ENCODE data around the gene CUL4A. TPM values are rescaled to one million over a fixed set of nuclear protein-coding genes. Genes with fewer than 3 reads are reported as not detected.

Gene CUL4A
- total and polyA plus RNA-seq, 9 of the 15 experiments (the other 6 are each of a cell fraction or from before 2014, with no cell fraction given), result 21.1 to 92.0 (median 63.2) TPM

GRCh38 chr13:113298043-113298945, 88.9 kb downstream of the CUL4A start (continued):
- TF ChIP-seq HMGXB4 (CRISPR knock-in tag; IDR thresholded peaks at IDR 0.05) (no peak), HLTF (IDR thresholded peaks at IDR 0.05) (no peak), MXI1 (IDR thresholded peaks at IDR 0.05; ENCODE audit: low read depth, low read length) (0 out of 2 replicates have a peak, but pooled peaks have one; percentile 50), HDAC1 (IDR thresholded peaks at IDR 0.05) (0 out of 4 replicates have a peak, but pooled peaks of 1 of the 2 experiments have one; percentile 25), E4F1 (CRISPR knock-in tag; IDR thresholded peaks at IDR 0.05; ENCODE audit: borderline replicate concordance) (no peak), ZFPM2 (CRISPR knock-in tag; IDR thresholded peaks at IDR 0.05) (no peak), XRCC5 (IDR thresholded peaks at IDR 0.05; ENCODE audit: low read depth, low read length) (no peak), ZNF561 (CRISPR knock-in tag; conservative IDR thresholded peaks at IDR 0.05) (no peak), ZC3H11A (IDR thresholded peaks at IDR 0.05; ENCODE audit: low read depth, low read length) (no peak), EGR1 (conservative IDR thresholded peaks at IDR 0.05) (peak; percentile 30; the same call in 1 of the 2 replicates), KLF16 (IDR thresholded peaks at IDR 0.05) (no peak), POLR3A (IDR thresholded peaks at IDR 0.05; ENCODE audit: borderline replicate concordance, extremely low read depth, insufficient read depth, insufficient read length) (no peak), HNRNPK (IDR thresholded peaks at IDR 0.05; ENCODE audit: low read depth, low read length, poor library complexity, severe bottlenecking) (no peak), ZNF830 (CRISPR knock-in tag; IDR thresholded peaks at IDR 0.05) (no peak), TAL1 (IDR thresholded peaks at IDR 0.05) (peak; percentile 37; the same call in 1 of the 2 replicates), ZFP36 (IDR thresholded peaks at IDR 0.05; ENCODE audit: low read depth, low read length, partially characterized antibody) (no peak), MTA1 (IDR thresholded peaks at IDR 0.05; ENCODE audit: borderline replicate concordance) (no peak), MBD2 (IDR thresholded peaks at IDR 0.05; ENCODE audit: borderline replicate concordance, low read depth) (no peak), ETS1 (conservative IDR thresholded peaks at IDR 0.05; ENCODE audit: control insufficient read depth, low read depth, low read length) (no peak), ZC3H4 (CRISPR knock-in tag; IDR thresholded peaks at IDR 0.05; ENCODE audit: borderline replicate concordance) (no peak), MLX (CRISPR knock-in tag; conservative IDR thresholded peaks at IDR 0.05) (no peak)

Data from K562 (cell line).